ENCODE data around the gene ZXDA.

DNA sequence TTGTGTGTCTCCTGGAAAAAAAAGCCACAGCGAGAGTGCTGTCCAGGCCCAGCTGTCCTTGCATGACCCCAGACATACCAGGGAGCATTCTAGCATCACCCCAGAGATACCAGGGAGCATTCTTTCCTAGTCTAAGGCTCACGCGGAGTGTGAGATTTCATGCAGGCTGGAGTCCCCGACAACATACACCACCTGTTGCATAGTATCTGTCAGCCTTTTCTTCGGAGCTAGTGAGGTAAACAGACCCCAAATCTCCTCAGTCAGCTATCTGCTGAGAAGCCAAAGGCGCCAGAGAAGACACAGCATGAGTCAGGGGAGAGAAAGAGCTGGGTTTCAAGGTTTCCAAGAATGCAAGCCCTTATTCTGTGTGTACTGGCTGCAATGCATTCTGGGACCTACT is 23.1 kb upstream of the ZXDA start:
- TF ChIP-seq CTCF (IDR thresholded peaks at IDR 0.05) (no peak), POLR2AphosphoS5 (IDR thresholded peaks at IDR 0.05) (no peak)

Data from sigmoid colon (tissue), 4 donors.